GM12865 (cell line): Measurements from ENCODE around the gene TBK1.

Source experiments
- DNase-seq: peaks from one replicate; pipeline ENCODE4 v3.0.0; 2010; ENCODE audit warnings: low read depth
- H3K4me3 ChIP-seq: 2 replicates; pipeline ENCODE4 v1.5.1; 2011; ENCODE audit warnings: mild to moderate bottlenecking, low read depth, low read length, control low read depth
- CTCF ChIP-seq: IDR thresholded peaks from 2 replicates; pipeline ENCODE4 v1.5.1; 2011; ENCODE audit warnings: low read length, control low read depth, low read depth, inconsistent platforms; ENCODE audit not compliant: insufficient read depth; ENCODE audit errors: missing control alignments

TBK1 gene

DNA sequence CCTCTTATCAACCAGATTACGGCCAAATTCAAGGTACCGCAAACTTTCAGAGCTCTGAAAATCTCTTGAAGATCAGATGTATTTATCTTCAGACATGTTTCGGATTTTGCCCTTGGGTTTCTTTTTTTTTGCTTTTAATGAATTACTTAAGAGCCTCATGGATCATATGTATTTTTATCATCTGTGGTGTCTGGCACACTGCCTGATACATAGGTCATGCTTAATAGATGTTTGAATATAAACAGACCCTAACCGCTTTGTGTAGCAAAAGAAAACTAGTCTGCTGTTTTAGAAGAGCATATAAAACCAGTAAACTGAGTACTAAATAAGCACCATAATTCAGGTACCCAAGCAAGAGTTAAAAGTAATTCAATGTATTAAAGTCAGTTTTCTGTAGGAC, 20.1 kb upstream of the TBK1 start:
- H3K4me3 ChIP-seq, result no peak overlapping the region
- no peak for TF ChIP-seq CTCF

GRCh38 chr12:64433915-64434314, 18.0 kb upstream of the TBK1 start:
- H3K4me3 ChIP-seq, result no peak overlapping the region
- DNase-seq, result no peak
- TF ChIP-seq CTCF, result no peak

More for the DNA sequence above, 20.1 kb upstream of the TBK1 start:
- DNase-seq, result no peak

- no peak for DNase-seq
- no peak overlapping the region for H3K4me3 ChIP-seq
- TF ChIP-seq CTCF, result no peak
Measured at GRCh38 chr12:64440100-64440499, 11.8 kb upstream of the TBK1 start.

DNA sequence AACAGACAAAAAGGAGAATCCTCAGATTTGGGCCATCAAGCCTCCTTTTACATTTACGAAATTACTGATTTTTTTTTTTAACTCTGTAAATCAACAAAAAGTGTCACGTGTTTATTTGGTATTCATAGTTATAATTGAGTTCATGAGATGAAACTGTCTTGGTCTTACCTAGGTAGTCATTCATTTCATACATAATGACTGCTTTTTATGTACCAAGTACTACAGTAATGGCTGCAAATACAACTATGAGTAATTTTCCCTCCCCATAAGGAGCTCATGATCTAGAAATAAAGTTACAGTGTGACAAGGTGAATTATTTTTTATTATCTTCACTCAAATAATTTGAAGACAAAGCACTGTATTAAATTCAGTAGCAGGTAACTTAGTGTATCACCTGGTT, 6.4 kb upstream of the TBK1 start:
- H3K4me3 ChIP-seq, result no peak overlapping the region
- DNase-seq, result no peak
- TF ChIP-seq CTCF, result no peak

DNA sequence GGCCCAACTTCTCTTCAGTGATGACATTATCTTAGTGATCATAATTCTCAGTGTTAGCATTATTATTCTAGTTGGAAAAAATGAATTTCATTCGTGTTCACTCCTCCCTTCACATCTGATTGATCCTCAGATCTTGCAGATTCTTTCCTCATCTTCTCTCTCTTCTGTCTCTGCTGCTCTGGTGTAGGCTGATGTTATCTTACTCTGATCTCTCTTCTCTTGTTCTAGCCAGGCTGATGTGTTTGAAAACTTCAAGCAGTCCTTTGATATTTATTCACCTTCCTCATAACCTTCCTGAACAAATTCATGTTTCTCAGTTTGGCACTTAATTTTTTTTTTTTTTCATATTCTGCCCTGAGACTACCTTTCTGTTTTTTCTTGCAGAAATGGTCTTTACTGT, 5.6 kb upstream of the TBK1 start:
- DNase-seq, result no peak
- TF ChIP-seq CTCF, result no peak
- no peak overlapping the region for H3K4me3 ChIP-seq

DNA sequence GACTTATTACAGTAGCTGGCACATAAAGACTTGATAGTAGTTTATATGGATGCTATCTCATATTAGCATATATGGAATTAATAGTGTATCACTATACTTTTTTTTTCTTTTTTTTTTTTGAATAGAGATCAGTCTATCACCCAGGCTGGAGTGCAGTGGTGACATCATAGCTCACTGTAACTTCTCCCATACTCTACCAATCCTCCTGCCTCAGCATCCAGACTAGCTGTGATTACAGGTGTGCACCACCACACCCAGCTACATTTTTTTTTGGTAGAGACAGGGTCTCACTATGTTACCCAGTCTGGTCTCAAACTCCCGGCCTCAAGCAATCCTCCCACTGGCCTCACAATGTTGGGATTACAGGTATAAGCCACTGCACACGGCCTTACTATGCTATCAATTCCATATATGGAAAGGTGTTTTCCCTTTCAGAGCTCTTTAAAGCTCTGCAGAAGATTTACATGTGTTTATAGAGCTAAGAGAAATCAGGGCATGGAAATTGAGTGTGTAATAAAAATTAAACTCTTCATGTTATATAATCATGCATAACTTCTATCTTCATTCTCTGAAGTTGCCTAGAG, 1.8 kb upstream of the TBK1 start:
- DNase-seq, result no peak
- H3K4me3 ChIP-seq, result no peak overlapping the region; the same call in 1 of the 2 replicates
- no peak for TF ChIP-seq CTCF
